SK-N-MC (cell line): ENCODE measurements around the gene ZC2HC1C.

Source experiments
- EZH2 ChIP-seq: fragments of 200-600 bp; sonication (generic); IDR thresholded peaks from one replicate; pipeline ENCODE4 v1.6.1; 2017; ENCODE audit warnings: antibody characterized with exemption
- POLR2AphosphoS5 ChIP-seq: IDR thresholded peaks from 2 replicates; pipeline ENCODE4 v1.6.1; 2012; ENCODE audit warnings: mild to moderate bottlenecking, low read depth, low read length, borderline replicate concordance

- TF ChIP-seq POLR2AphosphoS5 (no peak), EZH2 (no peak)
Measured at GRCh38 chr14:75120541-75121291, 51.3 kb downstream of the ZC2HC1C start.
